Endothelial cell (in vitro differentiated cells): ENCODE data around the gene MEPE. TPM values are rescaled to one million over a fixed set of nuclear protein-coding genes. Genes with fewer than 3 reads are reported as not detected.
A peak's percentile ranks its signal among the peaks of the same experiment; 100 is the strongest.

Experiments used
- DNase-seq: peaks from one replicate; pipeline ENCODE4 v3.0.0; 2021; ENCODE audit warnings: low spot score
- H3K27ac Mint-ChIP-seq: one replicate; pipeline ENCODE4 v1.8.0; 2021; ENCODE audit warnings: mixed read lengths, inconsistent platforms; ENCODE audit not compliant: unreplicated experiment
- H3K27me3 Mint-ChIP-seq: one replicate; pipeline ENCODE4 v1.8.0; 2021; ENCODE audit warnings: mild to moderate bottlenecking, moderate library complexity, mixed read lengths, inconsistent platforms; ENCODE audit not compliant: unreplicated experiment
- H3K36me3 Mint-ChIP-seq: one replicate; pipeline ENCODE4 v1.8.0; 2021; ENCODE audit warnings: mild to moderate bottlenecking, low read depth, mixed read lengths, inconsistent platforms; ENCODE audit not compliant: unreplicated experiment
- H3K4me1 Mint-ChIP-seq: one replicate; pipeline ENCODE4 v1.8.0; 2021; ENCODE audit warnings: mild to moderate bottlenecking, mixed read lengths, inconsistent platforms; ENCODE audit not compliant: unreplicated experiment
- H3K4me3 Mint-ChIP-seq: one replicate; pipeline ENCODE4 v1.8.0; 2021; ENCODE audit warnings: mild to moderate bottlenecking, mixed read lengths, inconsistent platforms; ENCODE audit not compliant: unreplicated experiment
- H3K9me3 Mint-ChIP-seq: one replicate; pipeline ENCODE4 v1.8.0; 2021; ENCODE audit warnings: mixed read lengths, inconsistent platforms; ENCODE audit not compliant: unreplicated experiment
- CTCF ChIP-seq: fragments of 200-600 bp; sonication (generic); IDR thresholded peaks from one replicate; pipeline ENCODE4 v1.5.0; 2021; ENCODE audit warnings: antibody characterized with exemption; ENCODE audit not compliant: unreplicated experiment
- total RNA-seq: library from RNA; stranded (reverse); fragmentation: NEBNext Ultra II Directional; extraction: Animal tissue kit (Norgen Biotek cat#: 25700); gene quantifications from one replicate; pipeline ENCODE4 v1.2.1, GENCODE V29; 2021; ENCODE audit not compliant: unreplicated experiment

The MEPE gene
- total RNA-seq, 1 donor from 2014 or later, result not detected

- H3K9me3 Mint-ChIP-seq, result no peaks in the 10 kb centered on the region
- TF ChIP-seq CTCF, result no peak
- no peaks in the 10 kb centered on the region for H3K27me3 Mint-ChIP-seq
- H3K27ac Mint-ChIP-seq, result no peak overlapping the region
- DNase-seq, result no peak
- peaks cover 15% of the 10 kb centered on the region for H3K4me1 Mint-ChIP-seq
- no peaks in the 10 kb centered on the region for H3K36me3 Mint-ChIP-seq
- no peak overlapping the region for H3K4me3 Mint-ChIP-seq
These were observed 29.5 kb downstream of the MEPE start for GRCh38 chr4:87862236-87862635.

GRCh38 chr4:87863486-87863885 lies 30.7 kb downstream of the MEPE start:
- no peak overlapping the region for H3K4me3 Mint-ChIP-seq
- peaks cover 25% of the 10 kb centered on the region for H3K4me1 Mint-ChIP-seq
- H3K9me3 Mint-ChIP-seq, result no peaks in the 10 kb centered on the region
- DNase-seq, result no peak
- TF ChIP-seq CTCF, result no peak
- no peaks in the 10 kb centered on the region for H3K27me3 Mint-ChIP-seq
- no peaks in the 10 kb centered on the region for H3K36me3 Mint-ChIP-seq
- no peak overlapping the region for H3K27ac Mint-ChIP-seq

- no peaks in the 10 kb centered on the region for H3K27me3 Mint-ChIP-seq
- H3K36me3 Mint-ChIP-seq, result no peaks in the 10 kb centered on the region
- H3K4me1 Mint-ChIP-seq, result peaks cover 25% of the 10 kb centered on the region
- H3K9me3 Mint-ChIP-seq, result no peaks in the 10 kb centered on the region
- H3K4me3 Mint-ChIP-seq, result no peak overlapping the region
- no peak for TF ChIP-seq CTCF
- H3K27ac Mint-ChIP-seq, result no peak overlapping the region
- no peak for DNase-seq
These were observed 31.6 kb downstream of the MEPE start for GRCh38 chr4:87864321-87864720.

GRCh38 chr4:87865288-87865687 lies 32.5 kb downstream of the MEPE start:
- no peak overlapping the region for H3K4me3 Mint-ChIP-seq
- TF ChIP-seq CTCF, result no peak
- no peaks in the 10 kb centered on the region for H3K27me3 Mint-ChIP-seq
- H3K27ac Mint-ChIP-seq, result no peak overlapping the region
- no peaks in the 10 kb centered on the region for H3K9me3 Mint-ChIP-seq
- no peak for DNase-seq
- no peaks in the 10 kb centered on the region for H3K36me3 Mint-ChIP-seq
- H3K4me1 Mint-ChIP-seq, result peaks cover 25% of the 10 kb centered on the region

GRCh38 chr4:87865960-87866598 lies 33.3 kb downstream of the MEPE start:
- Mint-ChIP-seq H3K27ac (peak overlapping the region; percentile 79), H3K36me3 (no peaks in the 10 kb centered on the region), H3K9me3 (no peaks in the 10 kb centered on the region)

More at GRCh38 chr4:87865960-87866598, 33.3 kb downstream of the MEPE start:
- no peak for TF ChIP-seq CTCF
- no peak for DNase-seq
- peaks cover 25% of the 10 kb centered on the region for H3K4me1 Mint-ChIP-seq
- H3K27me3 Mint-ChIP-seq, result no peaks in the 10 kb centered on the region
- H3K4me3 Mint-ChIP-seq, result no peak overlapping the region
